SK-N-SH (cell line): ENCODE results near the gene ENTR1. TPM values are rescaled to one million over a fixed set of nuclear protein-coding genes. Genes with fewer than 3 reads are reported as not detected.

Source experiments
- CTCF ChIA-PET: fragments of 300-600, 350-600 bp; formaldehyde crosslinking; extraction: SDS; loops from one replicate; lab custom pipeline; 2021; lab: Yijun Ruan, JAX
- POLR2A ChIA-PET: fragments of 350-600 bp; sonication (Branson Sonifier 250); formaldehyde crosslinking; extraction: SDS; loops from one replicate; lab custom pipeline; 2020; ENCODE audit warnings: antibody characterized with exemption, inconsistent platforms; lab: Yijun Ruan, JAX
- DNase-seq: peaks from one replicate; pipeline ENCODE4 v3.0.0; 2012
- H2AFZ ChIP-seq: fragments of 200-600 bp; sonication (generic); 2 replicates; pipeline ENCODE4 v1.8.1; 2016; ENCODE audit warnings: antibody characterized with exemption, mild to moderate bottlenecking, low read depth
- H3F3A ChIP-seq: fragments of 200-600 bp; sonication (generic); replicated peaks from 2 replicates; pipeline ENCODE3; 2016; ENCODE audit warnings: antibody characterized with exemption, mild to moderate bottlenecking; ENCODE audit not compliant: insufficient read depth
- H3K27ac ChIP-seq, 2 experiments: fragments of 200-500 bp in 1 of 2; fragments of 200-600 bp in 1 of 2; sonication (Bioruptor generic) in 1 of 2; sonication (generic), shearing (Covaris generic) in 1 of 2; 2 replicates each; pipeline versions ENCODE4 v1.5.1 to v1.6.1; 2014 to 2016; ENCODE audit warnings: low read depth in 2 of 2, inconsistent platforms in 1 of 2, low read length in 1 of 2, mild to moderate bottlenecking in 1 of 2, mixed read lengths in 1 of 2
- H3K27me3 ChIP-seq: fragments of 200-600 bp; sonication (generic), shearing (Covaris generic); 2 replicates; pipeline ENCODE4 v1.6.1; 2016; ENCODE audit warnings: mixed run types; ENCODE audit not compliant: insufficient read depth
- H3K36me3 ChIP-seq, 2 experiments: fragments of 200-500 bp in 1 of 2; fragments of 200-600 bp in 1 of 2; sonication (Bioruptor generic) in 1 of 2; sonication (generic) in 1 of 2; replicated peaks in 1 of 2; 2 replicates each; pipeline versions ENCODE3 to v1.5.1; 2014 to 2016; ENCODE audit warnings: low read length in 1 of 2, mild to moderate bottlenecking in 1 of 2; ENCODE audit not compliant: insufficient read depth in 2 of 2, control insufficient read depth in 1 of 2
- H3K4me1 ChIP-seq, 2 experiments: fragments of 200-500 bp in 1 of 2; fragments of 200-600 bp in 1 of 2; sonication (Bioruptor generic) in 1 of 2; sonication (generic), shearing (Covaris generic) in 1 of 2; 2 replicates each; pipeline versions ENCODE4 v1.5.1 to v1.6.1; 2014 to 2016; ENCODE audit warnings: low read depth in 1 of 2, low read length in 1 of 2, mixed run types in 1 of 2; ENCODE audit not compliant: insufficient read depth in 2 of 2, control insufficient read depth in 1 of 2
- H3K4me2 ChIP-seq: fragments of 200-600 bp; sonication (generic), shearing (Covaris generic); 2 replicates; pipeline ENCODE4 v1.6.1; 2017; ENCODE audit warnings: mixed run types
- H3K4me3 ChIP-seq, 2 experiments: fragments of 200-500 bp in 1 of 2; fragments of 200-600 bp in 1 of 2; sonication (Bioruptor generic) in 1 of 2; sonication (generic), shearing (Covaris generic) in 1 of 2; 2 replicates each; pipeline versions ENCODE4 v1.5.1 to v1.8.1; 2014 to 2016; ENCODE audit warnings: low read depth in 2 of 2, inconsistent platforms in 1 of 2, low read length in 1 of 2, mild to moderate bottlenecking in 1 of 2, mixed read lengths in 1 of 2, moderate library complexity in 1 of 2
- H3K79me2 ChIP-seq: fragments of 200-600 bp; sonication (generic); 2 replicates; pipeline ENCODE4 v1.8.1; 2017; ENCODE audit warnings: mild to moderate bottlenecking; ENCODE audit not compliant: insufficient read depth
- H3K9ac ChIP-seq: fragments of 200-600 bp; sonication (generic); 2 replicates; pipeline ENCODE4 v1.6.1; 2017; ENCODE audit warnings: mixed run types
- H3K9me2 ChIP-seq: fragments of 200-600 bp; sonication (generic); 2 replicates; pipeline ENCODE4 v1.6.1; 2017; ENCODE audit warnings: mixed run types
- H3K9me3 ChIP-seq: fragments of 200-600 bp; sonication (generic); 2 replicates; pipeline ENCODE4 v1.6.1; 2017; ENCODE audit warnings: mixed run types, mild to moderate bottlenecking, moderate library complexity
- H4K20me1 ChIP-seq: fragments of 200-600 bp; sonication (generic); 2 replicates; pipeline ENCODE4 v1.6.1; 2017; ENCODE audit warnings: mild to moderate bottlenecking, mixed run types; ENCODE audit not compliant: insufficient read depth
- EZH2phosphoT487 ChIP-seq: fragments of 200-600 bp; sonication (generic); IDR thresholded peaks from 2 replicates; pipeline ENCODE4 v1.6.1; 2017; ENCODE audit warnings: low read depth, mixed run types, mild to moderate bottlenecking, antibody characterized with exemption, moderate library complexity, borderline replicate concordance
- GABPA ChIP-seq: IDR thresholded peaks from 2 replicates; pipeline ENCODE4 v1.4.0; 2012; ENCODE audit warnings: low read depth, mild to moderate bottlenecking
- JUND ChIP-seq: IDR thresholded peaks from 2 replicates; pipeline ENCODE4 v1.4.0; 2012
- MXI1 ChIP-seq: IDR thresholded peaks from 2 replicates; pipeline ENCODE4 v1.6.1; 2012; ENCODE audit warnings: mild to moderate bottlenecking, low read depth, low read length, improper control_type of control experiment
- NFIC ChIP-seq: IDR thresholded peaks from 2 replicates; pipeline ENCODE4 v1.4.0; 2012; ENCODE audit warnings: borderline replicate concordance
- TAF1 ChIP-seq: IDR thresholded peaks from 2 replicates; pipeline ENCODE4 v1.6.1; 2012; ENCODE audit warnings: low read depth, mild to moderate bottlenecking, low read length, moderate library complexity, borderline replicate concordance
- TCF12 ChIP-seq: IDR thresholded peaks from 2 replicates; pipeline ENCODE4 v1.4.0; 2012
- TEAD4 ChIP-seq: IDR thresholded peaks from 2 replicates; pipeline ENCODE4 v1.4.0; 2012; ENCODE audit warnings: mild to moderate bottlenecking, borderline replicate concordance; ENCODE audit not compliant: insufficient read depth
- YY1 ChIP-seq: IDR thresholded peaks from 2 replicates; pipeline ENCODE4 v1.4.0; 2012; ENCODE audit warnings: low read depth, mild to moderate bottlenecking
- WGBS: methylation state at CpG from one replicate; pipeline ENCODE4 v1.1.6; 2017; ENCODE audit warnings: low lambda C conversion rate; 5-methylcytosine and 5-hydroxymethylcytosine counted together
- polyA plus RNA-seq, 3 experiments: library from polyadenylated mRNA; depleted of rRNA; stranded (reverse); fragments of >200 nt; gene quantifications; 2 replicates each; pipeline ENCODE4 v1.2.3, GENCODE V29; 2012
- TF ChIP-seq, protein P1 (sequence below): IDR thresholded peaks from 2 replicates; pipeline ENCODE4 v1.4.0; 2012; ENCODE audit warnings: low read depth, borderline replicate concordance
- TF ChIP-seq, protein P2 (sequence below): fragments of 200-600 bp; sonication (generic); IDR thresholded peaks from 2 replicates; pipeline ENCODE4 v1.6.1; 2017; ENCODE audit warnings: antibody characterized with exemption, mild to moderate bottlenecking, moderate library complexity
- TF ChIP-seq, protein P3 (sequence below): IDR thresholded peaks from 2 replicates; pipeline ENCODE4 v1.4.0; 2012; ENCODE audit warnings: low read depth, borderline replicate concordance
- TF ChIP-seq, protein P4 (sequence below): fragments of 150-350 bp; IDR thresholded peaks from 2 replicates; pipeline ENCODE4 v1.6.1; 2016; ENCODE audit warnings: mild to moderate bottlenecking, low read depth, low read length

Gene ENTR1
- polyA plus RNA-seq, 1 of the 3 experiments (the other 2 are of a cell fraction) = 71.3 TPM

DNA sequence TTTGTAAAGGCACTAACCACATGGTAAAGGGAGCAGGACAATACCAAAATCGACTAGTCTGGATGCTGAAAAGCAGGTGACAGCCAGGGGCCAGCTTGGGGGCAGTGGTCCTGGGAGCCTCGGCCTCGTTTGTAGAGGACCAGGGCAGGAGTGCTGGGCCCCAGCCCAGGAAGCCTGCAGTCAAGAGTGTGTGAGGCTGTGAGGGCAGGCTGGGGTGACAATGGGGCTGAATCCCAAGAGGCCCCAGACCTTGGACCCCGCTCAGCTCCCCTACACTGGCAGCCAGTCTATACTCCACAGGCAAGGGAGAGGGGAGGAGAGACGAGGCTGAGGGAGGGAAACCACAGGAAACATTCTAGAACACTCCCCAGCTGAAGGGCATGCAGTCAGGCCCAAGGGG is 31.9 kb upstream of the ENTR1 start (continued):
- TF ChIP-seq, protein P1, sequence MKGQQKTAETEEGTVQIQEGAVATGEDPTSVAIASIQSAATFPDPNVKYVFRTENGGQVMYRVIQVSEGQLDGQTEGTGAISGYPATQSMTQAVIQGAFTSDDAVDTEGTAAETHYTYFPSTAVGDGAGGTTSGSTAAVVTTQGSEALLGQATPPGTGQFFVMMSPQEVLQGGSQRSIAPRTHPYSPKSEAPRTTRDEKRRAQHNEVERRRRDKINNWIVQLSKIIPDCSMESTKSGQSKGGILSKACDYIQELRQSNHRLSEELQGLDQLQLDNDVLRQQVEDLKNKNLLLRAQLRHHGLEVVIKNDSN = no peak
- TF ChIP-seq, all 33 proteins: peak for 0

DNA sequence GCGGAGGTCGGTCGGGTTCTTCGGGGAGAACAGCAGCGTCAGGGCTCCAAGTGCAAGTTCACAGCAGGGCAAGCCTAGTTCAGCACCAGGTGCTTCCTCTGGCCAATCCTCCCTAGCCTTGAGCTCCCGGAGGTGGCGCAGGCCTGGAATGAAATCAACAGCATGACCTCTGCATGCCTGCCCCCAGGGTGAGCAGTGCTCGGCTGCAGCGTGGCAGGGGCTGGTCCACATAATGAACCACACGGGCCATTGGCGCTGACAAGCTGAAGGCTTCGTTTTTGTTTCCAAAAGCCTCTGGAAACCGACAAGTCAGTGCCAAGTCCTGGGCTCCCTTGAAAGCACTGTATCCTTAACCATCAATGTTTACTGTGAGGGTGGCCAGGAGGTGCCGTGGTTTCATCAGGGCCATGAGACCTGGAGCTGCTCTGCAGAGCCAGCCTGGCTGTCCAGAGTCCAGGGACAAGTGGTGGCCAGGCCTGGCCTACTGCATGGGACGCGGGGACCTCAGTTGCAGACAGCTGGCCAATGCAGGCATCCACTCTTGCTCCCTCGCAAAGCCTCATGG is 31.3 kb upstream of the ENTR1 start:
- H4K20me1 ChIP-seq = peaks cover 42% of the 10 kb centered on the region
- H3F3A ChIP-seq = peaks cover 30% of the 10 kb centered on the region
- peaks cover 21 to 58% of the 10 kb centered on the region in 2 experiments for H3K36me3 ChIP-seq
- H2AFZ ChIP-seq = no peak overlapping the region
- ChIA-PET CTCF (interaction anchor here (1.2 kb wide), 1 partner anchor 43 kb away, joined by 5 read pairs; no protein-coding TSS in a partner anchor), POLR2A (no interaction called here)
- no peaks in the 10 kb centered on the region for H3K9me3 ChIP-seq
- H3K79me2 ChIP-seq = peaks cover 27% of the 10 kb centered on the region
- no peaks in the 10 kb centered on the region for H3K9me2 ChIP-seq
- no peak overlapping the region for H3K4me3 ChIP-seq
- H3K27ac ChIP-seq = no peak overlapping the region
- no peaks in the 10 kb centered on the region for H3K27me3 ChIP-seq
- no peak overlapping the region for H3K4me2 ChIP-seq
- TF ChIP-seq, protein P2, sequence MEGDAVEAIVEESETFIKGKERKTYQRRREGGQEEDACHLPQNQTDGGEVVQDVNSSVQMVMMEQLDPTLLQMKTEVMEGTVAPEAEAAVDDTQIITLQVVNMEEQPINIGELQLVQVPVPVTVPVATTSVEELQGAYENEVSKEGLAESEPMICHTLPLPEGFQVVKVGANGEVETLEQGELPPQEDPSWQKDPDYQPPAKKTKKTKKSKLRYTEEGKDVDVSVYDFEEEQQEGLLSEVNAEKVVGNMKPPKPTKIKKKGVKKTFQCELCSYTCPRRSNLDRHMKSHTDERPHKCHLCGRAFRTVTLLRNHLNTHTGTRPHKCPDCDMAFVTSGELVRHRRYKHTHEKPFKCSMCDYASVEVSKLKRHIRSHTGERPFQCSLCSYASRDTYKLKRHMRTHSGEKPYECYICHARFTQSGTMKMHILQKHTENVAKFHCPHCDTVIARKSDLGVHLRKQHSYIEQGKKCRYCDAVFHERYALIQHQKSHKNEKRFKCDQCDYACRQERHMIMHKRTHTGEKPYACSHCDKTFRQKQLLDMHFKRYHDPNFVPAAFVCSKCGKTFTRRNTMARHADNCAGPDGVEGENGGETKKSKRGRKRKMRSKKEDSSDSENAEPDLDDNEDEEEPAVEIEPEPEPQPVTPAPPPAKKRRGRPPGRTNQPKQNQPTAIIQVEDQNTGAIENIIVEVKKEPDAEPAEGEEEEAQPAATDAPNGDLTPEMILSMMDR = no peak
- TF ChIP-seq, protein P3, sequence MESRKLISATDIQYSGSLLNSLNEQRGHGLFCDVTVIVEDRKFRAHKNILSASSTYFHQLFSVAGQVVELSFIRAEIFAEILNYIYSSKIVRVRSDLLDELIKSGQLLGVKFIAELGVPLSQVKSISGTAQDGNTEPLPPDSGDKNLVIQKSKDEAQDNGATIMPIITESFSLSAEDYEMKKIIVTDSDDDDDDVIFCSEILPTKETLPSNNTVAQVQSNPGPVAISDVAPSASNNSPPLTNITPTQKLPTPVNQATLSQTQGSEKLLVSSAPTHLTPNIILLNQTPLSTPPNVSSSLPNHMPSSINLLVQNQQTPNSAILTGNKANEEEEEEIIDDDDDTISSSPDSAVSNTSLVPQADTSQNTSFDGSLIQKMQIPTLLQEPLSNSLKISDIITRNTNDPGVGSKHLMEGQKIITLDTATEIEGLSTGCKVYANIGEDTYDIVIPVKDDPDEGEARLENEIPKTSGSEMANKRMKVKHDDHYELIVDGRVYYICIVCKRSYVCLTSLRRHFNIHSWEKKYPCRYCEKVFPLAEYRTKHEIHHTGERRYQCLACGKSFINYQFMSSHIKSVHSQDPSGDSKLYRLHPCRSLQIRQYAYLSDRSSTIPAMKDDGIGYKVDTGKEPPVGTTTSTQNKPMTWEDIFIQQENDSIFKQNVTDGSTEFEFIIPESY = no peak
- no peak overlapping the region for H3K9ac ChIP-seq
- peaks cover 0 to 18% of the 10 kb centered on the region in 2 experiments; a peak in 1 of 4 replicates for H3K4me1 ChIP-seq
- 91% methylated on average over 13 of the region's 17 CpGs for WGBS
- DNase-seq = no peak

DNA sequence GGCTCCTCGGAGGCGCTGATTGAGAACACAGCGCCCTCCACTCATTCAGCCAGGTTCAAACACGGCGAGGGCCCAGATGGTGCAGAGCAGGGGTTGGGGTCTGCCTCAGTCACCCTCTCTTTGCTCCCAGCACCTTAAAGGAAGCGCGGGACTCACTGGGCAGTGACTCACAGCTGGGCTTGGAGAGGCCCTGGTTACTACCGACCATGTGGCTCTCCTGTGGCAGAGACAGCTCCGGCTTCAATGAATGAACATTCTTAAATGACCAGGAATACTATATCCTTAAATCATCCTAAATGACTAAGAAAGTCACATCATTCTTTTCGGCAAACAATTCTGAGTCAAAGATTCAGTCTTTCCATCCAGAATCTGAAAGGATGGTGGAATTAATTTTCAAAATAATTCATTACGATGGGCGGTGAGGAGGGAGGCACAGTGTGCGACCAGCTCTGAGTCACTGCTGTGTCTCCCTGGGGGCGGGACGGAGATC is 30.8 kb upstream of the ENTR1 start:
- Histone ChIP-seq H4K20me1 (peaks cover 47% of the 10 kb centered on the region), H3K79me2 (peaks cover 33% of the 10 kb centered on the region), H3K9me3 (no peaks in the 10 kb centered on the region), H3K9ac (no peak overlapping the region), H3K4me1 (peaks cover 0 to 21% of the 10 kb centered on the region in 2 experiments; a peak in 1 of 4 replicates), H2AFZ (no peak overlapping the region), H3F3A (peaks cover 28% of the 10 kb centered on the region), H3K4me3 (no peak overlapping the region), H3K4me2 (no peak overlapping the region), H3K9me2 (no peaks in the 10 kb centered on the region), H3K36me3 (peaks cover 16 to 56% of the 10 kb centered on the region in 2 experiments), H3K27ac (no peak overlapping the region), H3K27me3 (no peaks in the 10 kb centered on the region)
- ChIA-PET POLR2A (no interaction called here), CTCF (interaction anchor here (1.1 to 1.7 kb wide), 5 partner anchors 12 to 44 kb away, joined by 3 to 14 read pairs (median 5); no protein-coding TSS in a partner anchor)
- WGBS = 84% methylated on average over 15 of the region's 15 CpGs
- no peak for DNase-seq
- TF ChIP-seq, protein P4, sequence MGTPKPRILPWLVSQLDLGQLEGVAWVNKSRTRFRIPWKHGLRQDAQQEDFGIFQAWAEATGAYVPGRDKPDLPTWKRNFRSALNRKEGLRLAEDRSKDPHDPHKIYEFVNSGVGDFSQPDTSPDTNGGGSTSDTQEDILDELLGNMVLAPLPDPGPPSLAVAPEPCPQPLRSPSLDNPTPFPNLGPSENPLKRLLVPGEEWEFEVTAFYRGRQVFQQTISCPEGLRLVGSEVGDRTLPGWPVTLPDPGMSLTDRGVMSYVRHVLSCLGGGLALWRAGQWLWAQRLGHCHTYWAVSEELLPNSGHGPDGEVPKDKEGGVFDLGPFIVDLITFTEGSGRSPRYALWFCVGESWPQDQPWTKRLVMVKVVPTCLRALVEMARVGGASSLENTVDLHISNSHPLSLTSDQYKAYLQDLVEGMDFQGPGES = no peak
- TF ChIP-seq NFIC (no peak), EZH2phosphoT487 (no peak), YY1 (no peak), TEAD4 (no peak), GABPA (no peak), TAF1 (no peak), MXI1 (no peak), JUND (no peak), TCF12 (no peak)
- TF ChIP-seq, protein P1 = no peak
- TF ChIP-seq, protein P2 = no peak
